GM10266 (cell line): ENCODE data around the gene NCOA1.

ENCODE experiments used
- DNase-seq: peaks from one replicate; pipeline ENCODE4 v3.0.0; 2012; ENCODE audit errors: extremely low spot score
- TF ChIP-seq, protein P1 (sequence below): IDR thresholded peaks from 2 replicates; pipeline ENCODE4 v1.5.1; 2012; ENCODE audit warnings: mild to moderate bottlenecking, low read depth; ENCODE audit not compliant: control insufficient read depth, insufficient read depth; ENCODE audit errors: missing control alignments

NCOA1 gene

DNA sequence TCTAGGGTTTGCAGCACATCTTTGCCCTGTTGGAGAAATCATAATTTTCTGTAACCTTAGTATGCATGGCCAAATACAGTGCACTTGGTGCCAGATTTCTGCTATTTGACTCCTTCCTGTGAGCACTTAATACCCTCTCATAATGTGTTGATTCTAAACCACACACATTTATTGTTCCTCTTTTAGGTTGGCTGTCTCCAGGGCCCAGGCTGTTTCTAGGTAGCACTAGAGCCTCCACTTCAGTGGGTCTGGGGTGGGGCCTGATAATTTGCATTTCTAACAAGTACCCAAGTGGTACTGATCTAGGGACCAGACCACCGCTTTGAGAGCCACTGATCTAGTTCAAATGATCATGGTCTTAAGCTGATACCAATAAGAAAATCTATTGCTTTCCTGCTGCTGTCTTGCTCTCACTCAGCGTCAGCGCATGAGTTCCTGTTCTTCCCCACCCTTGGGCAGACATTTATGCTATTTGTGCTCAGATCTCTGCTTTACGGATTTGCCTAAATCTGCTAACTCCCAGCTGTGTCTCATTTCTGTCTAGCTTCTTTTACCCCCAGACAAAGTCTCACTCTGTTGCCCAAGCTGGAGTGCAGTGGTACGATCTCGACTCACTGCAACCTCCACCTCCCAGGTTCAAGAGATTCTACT, 294.7 kb downstream of the NCOA1 start:
- TF ChIP-seq, protein P1, sequence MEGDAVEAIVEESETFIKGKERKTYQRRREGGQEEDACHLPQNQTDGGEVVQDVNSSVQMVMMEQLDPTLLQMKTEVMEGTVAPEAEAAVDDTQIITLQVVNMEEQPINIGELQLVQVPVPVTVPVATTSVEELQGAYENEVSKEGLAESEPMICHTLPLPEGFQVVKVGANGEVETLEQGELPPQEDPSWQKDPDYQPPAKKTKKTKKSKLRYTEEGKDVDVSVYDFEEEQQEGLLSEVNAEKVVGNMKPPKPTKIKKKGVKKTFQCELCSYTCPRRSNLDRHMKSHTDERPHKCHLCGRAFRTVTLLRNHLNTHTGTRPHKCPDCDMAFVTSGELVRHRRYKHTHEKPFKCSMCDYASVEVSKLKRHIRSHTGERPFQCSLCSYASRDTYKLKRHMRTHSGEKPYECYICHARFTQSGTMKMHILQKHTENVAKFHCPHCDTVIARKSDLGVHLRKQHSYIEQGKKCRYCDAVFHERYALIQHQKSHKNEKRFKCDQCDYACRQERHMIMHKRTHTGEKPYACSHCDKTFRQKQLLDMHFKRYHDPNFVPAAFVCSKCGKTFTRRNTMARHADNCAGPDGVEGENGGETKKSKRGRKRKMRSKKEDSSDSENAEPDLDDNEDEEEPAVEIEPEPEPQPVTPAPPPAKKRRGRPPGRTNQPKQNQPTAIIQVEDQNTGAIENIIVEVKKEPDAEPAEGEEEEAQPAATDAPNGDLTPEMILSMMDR = no peak
- peak; percentile 17 for DNase-seq

DNA sequence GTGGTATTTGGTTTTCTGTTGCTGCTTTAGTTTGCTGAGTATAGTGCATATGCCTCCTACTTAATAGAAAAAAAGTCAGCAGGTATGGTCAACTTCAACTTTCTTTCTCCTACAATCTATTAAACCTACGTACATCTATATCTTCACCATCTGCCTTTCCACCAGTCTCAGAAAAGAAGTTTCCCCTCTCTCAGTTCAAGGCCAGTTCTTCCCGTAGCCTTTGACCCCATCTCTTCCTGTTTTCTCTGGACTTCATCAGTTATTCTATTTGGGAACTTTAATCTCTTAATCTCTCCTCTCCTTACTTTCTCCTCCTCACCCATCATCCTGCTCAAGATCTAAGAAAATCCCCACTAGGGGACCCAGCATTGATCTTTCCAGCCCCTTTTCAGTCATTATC, 296.5 kb downstream of the NCOA1 start:
- TF ChIP-seq, protein P1 = no peak
- no peak for DNase-seq

DNA sequence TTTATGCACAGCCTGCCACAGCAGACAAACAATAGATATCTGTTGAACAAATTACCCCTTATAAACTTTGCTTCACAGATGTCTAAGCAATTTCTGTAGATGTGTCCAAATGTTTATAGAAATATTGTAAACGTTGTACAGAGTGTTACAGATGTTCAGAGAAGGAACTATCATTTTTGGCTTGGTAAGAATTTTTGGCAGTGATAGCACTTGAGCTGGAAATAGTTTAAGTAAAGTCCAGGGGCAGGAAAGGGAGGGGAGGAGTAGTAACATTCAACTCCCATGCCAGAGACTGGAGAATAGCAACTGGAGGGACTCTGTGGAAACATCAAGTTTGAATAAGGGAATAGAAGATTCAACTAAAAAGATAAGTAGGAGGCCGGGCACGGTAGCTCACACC, 297.8 kb downstream of the NCOA1 start:
- TF ChIP-seq, protein P1 = no peak
- DNase-seq = no peak

DNA sequence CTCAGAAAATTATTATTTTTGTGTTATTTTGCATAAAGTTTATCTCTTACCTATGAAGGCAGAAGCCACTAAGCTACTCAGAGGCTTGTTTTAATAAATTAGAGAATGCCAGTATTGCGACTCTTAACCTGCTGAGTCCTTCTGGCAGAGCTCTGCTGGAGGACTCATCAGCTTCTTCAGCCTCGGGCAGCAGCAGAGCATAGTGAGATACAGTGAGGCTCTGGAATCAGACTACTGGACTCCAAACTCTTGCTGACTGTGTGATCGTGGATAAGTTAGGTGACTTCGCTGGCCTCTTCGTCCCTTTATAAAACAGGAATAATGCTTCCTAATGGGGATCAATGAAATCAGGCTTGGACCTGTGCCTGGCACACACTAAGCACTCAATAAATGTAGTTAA, 300.4 kb downstream of the NCOA1 start:
- TF ChIP-seq, protein P1 = no peak
- DNase-seq = no peak

DNA sequence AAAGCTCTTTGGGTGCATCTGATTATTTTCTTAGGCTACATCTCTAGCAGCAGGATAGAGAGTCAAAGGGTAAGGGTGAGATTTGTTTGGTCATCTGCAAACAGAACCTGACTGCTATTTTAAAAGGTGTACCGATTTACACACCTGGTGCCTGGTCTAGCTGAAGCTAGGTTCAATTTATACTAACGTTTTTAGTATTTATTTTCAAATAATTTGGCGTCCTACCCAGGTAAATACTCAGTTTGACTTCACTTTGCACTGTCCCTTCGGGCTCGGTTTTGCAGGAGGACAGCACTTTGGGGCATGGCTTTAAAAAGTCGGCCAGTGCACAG, 301.5 kb downstream of the NCOA1 start:
- DNase-seq = no peak
- TF ChIP-seq, protein P1 = no peak

DNA sequence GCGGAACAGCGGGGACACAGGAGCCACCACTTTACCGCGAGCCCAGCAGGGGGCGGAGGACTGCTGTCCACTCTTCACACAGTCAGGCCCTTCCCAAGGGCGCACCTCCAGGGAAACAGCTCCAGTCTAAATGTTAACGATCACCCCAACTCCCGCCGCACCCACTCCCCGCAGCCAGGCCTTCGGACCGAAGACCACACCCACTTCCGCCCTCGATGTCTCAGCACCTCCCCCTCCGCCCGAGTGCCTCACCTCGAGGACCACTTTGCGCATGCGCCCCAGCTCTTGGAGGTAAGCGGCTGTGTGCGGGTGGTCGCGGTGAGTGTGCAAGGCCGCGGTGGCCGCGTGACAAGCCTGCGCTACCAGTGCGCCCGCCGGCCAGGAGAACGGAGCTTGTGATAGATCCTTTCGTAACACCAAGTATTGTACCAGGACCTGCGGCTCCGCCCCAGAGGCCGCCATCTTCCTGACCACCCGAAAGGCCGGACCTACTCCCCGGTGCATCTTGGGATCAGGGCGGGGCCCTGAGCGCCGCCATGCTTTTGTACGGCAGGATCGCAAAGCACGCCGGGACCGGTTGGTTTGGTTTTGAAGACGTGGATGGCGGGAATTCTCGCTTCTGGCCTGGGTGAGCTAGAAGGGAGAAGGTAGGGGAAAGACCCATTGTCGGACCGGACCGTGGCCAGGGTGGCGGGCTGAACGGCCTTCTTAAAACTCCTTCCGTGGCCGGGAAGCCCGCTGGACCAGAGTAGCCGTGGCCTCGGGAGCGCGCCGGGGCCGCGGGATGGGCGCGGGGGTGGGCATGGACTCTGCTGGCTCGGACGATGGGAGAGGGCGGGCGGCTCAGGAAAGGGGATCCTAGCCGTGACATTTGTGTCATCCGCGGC, 302.1 kb downstream of the NCOA1 start, which contains the start of the genes CENPO and PTRHD1:
CENPO (plus strand) TSS at position 552 of the 887 bp plus-strand sequence. CDS start 495 bp downstream, outside the sequence.
PTRHD1 (minus strand) TSS at position 518 of the 887 bp plus-strand sequence; CDS start at position 504, 14 bp downstream.
- DNase-seq = peak; percentile 94
- TF ChIP-seq, protein P1 = peak; percentile 41
